ENCODE data around the gene AVP. TPM values are rescaled to one million over a fixed set of nuclear protein-coding genes. Genes with fewer than 3 reads are reported as not detected.

The AVP gene
- total and polyA plus RNA-seq, 2 donors from 2014 or later = 2.1 TPM; not detected in 1

- Histone ChIP-seq H3K9me3 (ENCODE audit: control insufficient read depth in 2 of 3, insufficient read depth in 1 of 3, low read length in 3 of 3) (no peaks in the 10 kb centered on the region), H3K9ac (ENCODE audit: low read length in 3 of 3) (no peak overlapping the region), H3K36me3 (ENCODE audit: control insufficient read depth in 2 of 3, insufficient read depth in 3 of 3, low read length in 3 of 3) (peaks cover 0 to 5% (median 0%) of the 10 kb centered on the region in 3 donors), H3K27ac (ENCODE audit: low read depth in 2 of 2, low read length in 2 of 2) (no peak overlapping the region), H3K27me3 (ENCODE audit: control insufficient read depth, insufficient read depth, low read length) (no peaks in the 10 kb centered on the region), H3K4me3 (ENCODE audit: low read length in 3 of 3) (no peak overlapping the region), H3K4me1 (ENCODE audit: control insufficient read depth in 2 of 3, insufficient read depth in 2 of 3, low read depth in 1 of 3, low read length in 3 of 3) (no peaks in the 10 kb centered on the region)
- TF ChIP-seq CTCF (IDR thresholded peaks at IDR 0.05; ENCODE audit: borderline replicate concordance, extremely low read depth, insufficient read depth) = no peak
- no peak for FAIRE-seq
- peak in 1 of 5 donors; percentile 42 for DNase-seq
- intact Hi-C loops (cut with DNase I) = no loop called here
Measured at GRCh38 chr20:3105256-3106137, 21.0 kb upstream of the AVP start.

- no peak for TF ChIP-seq CTCF (IDR thresholded peaks at IDR 0.05; ENCODE audit: borderline replicate concordance, extremely low read depth, insufficient read depth)
- Histone ChIP-seq H3K9ac (ENCODE audit: low read length in 3 of 3) (no peak overlapping the region), H3K4me1 (ENCODE audit: control insufficient read depth in 2 of 3, insufficient read depth in 2 of 3, low read depth in 1 of 3, low read length in 3 of 3) (no peaks in the 10 kb centered on the region), H3K27me3 (ENCODE audit: control insufficient read depth, insufficient read depth, low read length) (no peaks in the 10 kb centered on the region), H3K27ac (ENCODE audit: low read depth in 2 of 2, low read length in 2 of 2) (no peak overlapping the region), H3K36me3 (ENCODE audit: control insufficient read depth in 2 of 3, insufficient read depth in 3 of 3, low read length in 3 of 3) (no peaks in the 10 kb centered on the region), H3K4me3 (ENCODE audit: low read length in 3 of 3) (no peak overlapping the region), H3K9me3 (ENCODE audit: control insufficient read depth in 2 of 3, insufficient read depth in 1 of 3, low read length in 3 of 3) (no peaks in the 10 kb centered on the region)
- DNase-seq = peak in 1 of 5 donors; percentile 11
- intact Hi-C loops (cut with DNase I) = no loop called here
- no peak for FAIRE-seq
Measured at GRCh38 chr20:3103369-3104032, 19.0 kb upstream of the AVP start.

- Histone ChIP-seq H3K36me3 (ENCODE audit: control insufficient read depth in 2 of 3, insufficient read depth in 3 of 3, low read length in 3 of 3) (no peaks in the 10 kb centered on the region), H3K27ac (ENCODE audit: low read depth in 2 of 2, low read length in 2 of 2) (no peak overlapping the region), H3K27me3 (ENCODE audit: control insufficient read depth, insufficient read depth, low read length) (no peaks in the 10 kb centered on the region), H3K9ac (ENCODE audit: low read length in 3 of 3) (no peak overlapping the region), H3K9me3 (ENCODE audit: control insufficient read depth in 2 of 3, insufficient read depth in 1 of 3, low read length in 3 of 3) (no peaks in the 10 kb centered on the region), H3K4me3 (ENCODE audit: low read length in 3 of 3) (no peak overlapping the region), H3K4me1 (ENCODE audit: control insufficient read depth in 2 of 3, insufficient read depth in 2 of 3, low read depth in 1 of 3, low read length in 3 of 3) (no peaks in the 10 kb centered on the region)
- no peak for FAIRE-seq
- TF ChIP-seq CTCF (IDR thresholded peaks at IDR 0.05; ENCODE audit: borderline replicate concordance, extremely low read depth, insufficient read depth) = no peak
- DNase-seq = no peak
- intact Hi-C loops (cut with DNase I) = no loop called here
Measured at GRCh38 chr20:3102575-3103368, 18.2 kb upstream of the AVP start.

All from kidney (tissue), 14 donors.